WI38 (cell line): Measurements from ENCODE around the gene STK39.

Experiments
- H3K4me3 ChIP-seq: 2 replicates; pipeline ENCODE4 v1.5.1; 2011; ENCODE audit warnings: low read depth, mild to moderate bottlenecking, control low read depth, low read length
- CTCF ChIP-seq: IDR thresholded peaks from 2 replicates; pipeline ENCODE4 v1.5.1; 2012; ENCODE audit warnings: low read depth, mild to moderate bottlenecking, control low read depth, low read length

STK39 gene

DNA sequence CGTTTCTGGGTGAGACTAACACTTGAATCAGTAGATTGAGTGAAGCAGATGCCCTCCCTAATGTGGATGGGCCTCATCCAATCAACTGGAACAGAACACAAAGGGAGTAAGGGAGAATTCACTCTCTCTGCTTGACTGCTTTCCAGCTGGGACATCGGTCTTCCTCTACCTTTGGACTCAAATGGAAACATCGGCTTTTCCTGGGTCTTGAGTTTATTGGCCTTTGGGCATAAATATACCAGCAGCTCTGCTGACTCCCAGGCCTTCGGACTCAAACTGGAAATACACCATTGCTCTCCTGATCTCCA is 311.6 kb downstream of the STK39 start:
- no peak for TF ChIP-seq CTCF
- no peak overlapping the region for H3K4me3 ChIP-seq

DNA sequence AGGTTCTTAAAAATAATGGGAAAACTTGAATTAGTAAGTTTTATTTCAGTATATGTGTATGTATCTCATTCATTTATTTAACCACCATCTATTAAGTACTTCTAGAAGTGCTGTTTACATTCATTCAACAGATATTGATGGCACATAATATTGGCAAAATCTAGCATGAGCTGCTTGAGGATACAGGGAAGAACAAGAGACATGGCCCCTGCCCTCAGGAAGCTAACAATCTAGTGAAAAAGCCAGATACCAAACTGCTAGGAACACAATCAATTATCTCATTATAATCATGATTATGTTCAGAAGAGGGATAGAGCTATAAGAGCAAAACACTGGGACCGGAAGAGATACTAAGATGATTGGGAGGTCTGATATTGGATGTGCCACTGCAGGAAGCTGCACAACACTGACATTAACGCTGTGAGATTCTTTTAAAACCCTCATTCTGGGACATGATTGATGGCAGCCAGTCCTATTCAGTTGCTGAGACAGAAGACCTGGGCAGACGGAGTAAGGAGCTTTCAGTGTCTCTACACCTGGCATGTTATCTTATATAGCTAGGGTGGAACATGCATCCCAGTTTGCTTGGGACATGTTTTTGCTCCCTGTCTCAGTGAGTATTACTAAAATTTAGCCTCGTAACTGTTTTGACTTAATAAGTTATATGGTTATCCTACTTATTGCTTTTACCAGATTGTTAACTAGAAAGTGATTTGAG is 314.1 kb downstream of the STK39 start:
- H3K4me3 ChIP-seq = no peak overlapping the region
- no peak for TF ChIP-seq CTCF

DNA sequence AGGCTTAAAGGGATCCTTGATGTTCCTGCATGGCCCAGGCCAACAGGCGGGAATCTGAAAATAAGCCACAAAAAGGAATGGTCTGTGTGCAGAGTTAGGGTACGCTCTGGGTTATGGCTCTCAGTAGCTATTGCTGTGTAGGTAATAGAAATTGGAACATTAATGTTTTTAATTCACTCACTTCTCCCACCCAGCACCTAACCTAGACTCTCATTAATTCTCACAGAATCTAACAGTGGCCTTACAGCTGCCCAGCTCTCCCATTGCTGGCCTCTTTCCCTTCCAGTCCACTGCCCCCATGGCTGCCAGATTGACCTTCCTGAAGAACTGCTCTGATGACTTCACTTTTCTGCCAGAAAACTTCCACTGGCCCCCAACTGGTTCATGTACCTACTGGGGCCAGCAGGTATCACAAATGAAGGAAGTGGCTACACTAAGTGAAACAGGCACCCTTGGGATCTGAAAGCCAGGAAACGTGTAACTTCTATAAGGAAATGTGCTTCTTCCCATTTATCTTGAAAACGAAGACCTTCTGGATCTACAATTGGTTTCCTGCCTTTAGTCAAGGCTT is 315.2 kb downstream of the STK39 start:
- no peak for TF ChIP-seq CTCF

GRCh38 chr2:167929484-167929883 is 317.9 kb downstream of the STK39 start:
- no peak overlapping the region for H3K4me3 ChIP-seq
- TF ChIP-seq CTCF = no peak

More for the DNA sequence above, 315.2 kb downstream of the STK39 start:
- no peak overlapping the region for H3K4me3 ChIP-seq

DNA sequence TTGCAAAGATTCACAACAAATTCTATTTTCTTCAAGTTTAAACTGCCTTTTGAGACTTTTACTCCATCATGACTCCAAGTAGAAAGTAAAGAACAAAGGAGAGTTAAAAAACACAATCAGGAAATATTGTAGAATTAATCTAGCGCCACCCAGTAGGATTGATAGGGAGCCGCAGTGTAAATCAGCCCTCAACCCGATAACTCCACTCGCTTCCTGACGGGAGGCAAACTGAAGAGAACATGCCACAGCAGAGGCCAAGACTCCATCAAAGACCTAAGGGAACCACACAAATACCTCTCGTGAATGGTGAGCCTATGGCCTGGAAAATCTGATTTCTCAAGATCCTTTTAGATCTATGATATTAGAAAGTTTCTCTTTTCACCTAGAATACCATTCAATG is 319.0 kb downstream of the STK39 start:
- H3K4me3 ChIP-seq = no peak overlapping the region
- no peak for TF ChIP-seq CTCF

- no peak for TF ChIP-seq CTCF
- H3K4me3 ChIP-seq = no peak overlapping the region
Measured at GRCh38 chr2:167925758-167926157, 321.6 kb downstream of the STK39 start.

GRCh38 chr2:167924556-167924955 is 322.8 kb downstream of the STK39 start:
- no peak overlapping the region for H3K4me3 ChIP-seq
- TF ChIP-seq CTCF = no peak
